ENCODE results near the gene DVL3. TPM values are rescaled to one million over a fixed set of nuclear protein-coding genes. Genes with fewer than 3 reads are reported as not detected.
"Not testable (repeated sequence)": the region's sequence is repeated elsewhere in the genome, so short reads cannot be mapped to it uniquely, and the experiment has no call there.

Gene DVL3
- total and polyA plus RNA-seq, 4 donors: 8.6 to 26.3 (median 17.4) TPM

GRCh38 chr3:184116017-184116416 is 39.2 kb upstream of the DVL3 start:
- no peak for DNase-seq (ENCODE audit: low spot score)
- WGBS: 94% methylated on average over 4 of the region's 4 CpGs
- Histone ChIP-seq H3K4me1 (ENCODE audit: control insufficient read depth in 4 of 4, insufficient read depth in 4 of 4, low read length in 3 of 4) (no peaks in the 10 kb centered on the region), H3K36me3 (ENCODE audit: control insufficient read depth in 4 of 4, insufficient read depth in 3 of 4, low read depth in 1 of 4, low read length in 3 of 4) (no peaks in the 10 kb centered on the region), H3K27ac (ENCODE audit: low read depth in 1 of 2, low read length in 2 of 2) (no peak overlapping the region), H3K4me3 (ENCODE audit: low read depth in 1 of 3, low read length in 3 of 3) (no peak overlapping the region), H3K27me3 (ENCODE audit: control insufficient read depth in 4 of 4, insufficient read depth in 4 of 4, low read length in 3 of 4) (no peaks in the 10 kb centered on the region), H3K9ac (ENCODE audit: low read depth in 1 of 2, low read length in 2 of 2) (no peak overlapping the region), H3K9me3 (ENCODE audit: control insufficient read depth in 4 of 4, low read length in 3 of 4) (no peaks in the 10 kb centered on the region)
- TF ChIP-seq JUND (IDR thresholded peaks at IDR 0.05) (no peak), REST (IDR thresholded peaks at IDR 0.05) (no peak), TAF1 (conservative IDR thresholded peaks at IDR 0.05) (no peak), MAX (IDR thresholded peaks at IDR 0.05) (no peak), HNF4G (IDR thresholded peaks at IDR 0.05) (no peak), HNF4A (conservative IDR thresholded peaks at IDR 0.05) (no peak), CTCF (IDR thresholded peaks at IDR 0.05; ENCODE audit: low read depth, low read length, missing input control) (no peak), YY1 (IDR thresholded peaks at IDR 0.05) (no peak), NR2F2 (IDR thresholded peaks at IDR 0.05) (no peak), EGR1 (IDR thresholded peaks at IDR 0.05; ENCODE audit: low read depth in 2 of 2) (no peak), FOXA2 (IDR thresholded peaks at IDR 0.05) (no peak), FOXA1 (IDR thresholded peaks at IDR 0.05) (no peak), SP1 (IDR thresholded peaks at IDR 0.05) (no peak), RXRA (IDR thresholded peaks at IDR 0.05) (no peak), ZBTB33 (IDR thresholded peaks at IDR 0.05) (no peak), GABPA (IDR thresholded peaks at IDR 0.05 in 1 of 2, conservative IDR thresholded peaks at IDR 0.05 in 1 of 2) (no peak)

GRCh38 chr3:184117636-184118035 is 37.5 kb upstream of the DVL3 start:
- Histone ChIP-seq H3K27ac (ENCODE audit: low read depth in 1 of 2, low read length in 2 of 2) (no peak overlapping the region), H3K4me1 (ENCODE audit: control insufficient read depth in 4 of 4, insufficient read depth in 4 of 4, low read length in 3 of 4) (no peaks in the 10 kb centered on the region), H3K9me3 (ENCODE audit: control insufficient read depth in 4 of 4, low read length in 3 of 4) (no peaks in the 10 kb centered on the region), H3K36me3 (ENCODE audit: control insufficient read depth in 4 of 4, insufficient read depth in 3 of 4, low read depth in 1 of 4, low read length in 3 of 4) (no peaks in the 10 kb centered on the region), H3K4me3 (ENCODE audit: low read depth in 1 of 3, low read length in 3 of 3) (no peak overlapping the region), H3K9ac (ENCODE audit: low read depth in 1 of 2, low read length in 2 of 2) (no peak overlapping the region), H3K27me3 (ENCODE audit: control insufficient read depth in 4 of 4, insufficient read depth in 4 of 4, low read length in 3 of 4) (no peaks in the 10 kb centered on the region)
- 94% methylated on average over 6 of the region's 6 CpGs for WGBS
- DNase-seq (ENCODE audit: low spot score): no peak
- TF ChIP-seq YY1 (IDR thresholded peaks at IDR 0.05) (no peak), TAF1 (conservative IDR thresholded peaks at IDR 0.05) (no peak), HNF4G (IDR thresholded peaks at IDR 0.05) (no peak), GABPA (IDR thresholded peaks at IDR 0.05 in 1 of 2, conservative IDR thresholded peaks at IDR 0.05 in 1 of 2) (no peak), HNF4A (conservative IDR thresholded peaks at IDR 0.05) (no peak), FOXA1 (IDR thresholded peaks at IDR 0.05) (no peak), ATF3 (IDR thresholded peaks at IDR 0.05) (no peak), REST (IDR thresholded peaks at IDR 0.05) (no peak)

- not testable (repeated sequence) for H3K9ac ChIP-seq (ENCODE audit: low read depth in 1 of 2, low read length in 2 of 2); H3K9me3 ChIP-seq (ENCODE audit: control insufficient read depth in 4 of 4, low read length in 3 of 4); H3K36me3 ChIP-seq (ENCODE audit: control insufficient read depth in 4 of 4, insufficient read depth in 3 of 4, low read depth in 1 of 4, low read length in 3 of 4); H3K4me1 ChIP-seq (ENCODE audit: control insufficient read depth in 4 of 4, insufficient read depth in 4 of 4, low read length in 3 of 4); H3K4me3 ChIP-seq (ENCODE audit: low read depth in 1 of 3, low read length in 3 of 3); H3K27me3 ChIP-seq (ENCODE audit: control insufficient read depth in 4 of 4, insufficient read depth in 4 of 4, low read length in 3 of 4); H3K27ac ChIP-seq (ENCODE audit: low read depth in 1 of 2, low read length in 2 of 2); DNase-seq (ENCODE audit: low spot score)
- 88% methylated on average over 8 of the region's 8 CpGs for WGBS
Measured at GRCh38 chr3:184121031-184121430, 34.1 kb upstream of the DVL3 start.
